Suppressor macrophage (primary cell): ENCODE measurements around the gene SHANK3.
"Not testable (repeated sequence)": the region's sequence is repeated elsewhere in the genome, so short reads cannot be mapped to it uniquely, and the experiment has no call there.

Source experiments
- DNase-seq, 4 experiments: peaks; one replicate each; pipeline ENCODE4 v3.0.0-alpha.2; 2020 to 2022

SHANK3 gene

DNA sequence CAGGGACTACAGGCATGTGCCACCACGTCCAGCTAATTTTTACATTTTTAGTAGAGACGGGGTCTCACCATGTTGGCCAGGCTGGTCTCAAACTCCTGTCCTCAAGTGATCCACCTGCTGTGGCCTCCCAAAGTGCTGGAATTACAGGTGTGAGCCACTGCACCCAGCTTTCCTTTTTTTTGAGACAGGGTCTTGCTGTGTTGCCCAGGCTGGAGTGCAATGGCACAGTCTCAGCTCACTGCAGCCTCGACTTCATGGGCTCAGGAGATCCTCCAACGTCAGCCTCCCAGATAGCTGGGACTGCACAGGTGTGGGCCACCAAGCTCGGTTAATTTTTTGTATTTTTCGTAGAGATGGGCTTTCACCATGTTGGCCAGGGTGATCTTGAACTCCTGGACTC lies 18.0 kb upstream of the SHANK3 start:
- not testable (repeated sequence) for DNase-seq

DNA sequence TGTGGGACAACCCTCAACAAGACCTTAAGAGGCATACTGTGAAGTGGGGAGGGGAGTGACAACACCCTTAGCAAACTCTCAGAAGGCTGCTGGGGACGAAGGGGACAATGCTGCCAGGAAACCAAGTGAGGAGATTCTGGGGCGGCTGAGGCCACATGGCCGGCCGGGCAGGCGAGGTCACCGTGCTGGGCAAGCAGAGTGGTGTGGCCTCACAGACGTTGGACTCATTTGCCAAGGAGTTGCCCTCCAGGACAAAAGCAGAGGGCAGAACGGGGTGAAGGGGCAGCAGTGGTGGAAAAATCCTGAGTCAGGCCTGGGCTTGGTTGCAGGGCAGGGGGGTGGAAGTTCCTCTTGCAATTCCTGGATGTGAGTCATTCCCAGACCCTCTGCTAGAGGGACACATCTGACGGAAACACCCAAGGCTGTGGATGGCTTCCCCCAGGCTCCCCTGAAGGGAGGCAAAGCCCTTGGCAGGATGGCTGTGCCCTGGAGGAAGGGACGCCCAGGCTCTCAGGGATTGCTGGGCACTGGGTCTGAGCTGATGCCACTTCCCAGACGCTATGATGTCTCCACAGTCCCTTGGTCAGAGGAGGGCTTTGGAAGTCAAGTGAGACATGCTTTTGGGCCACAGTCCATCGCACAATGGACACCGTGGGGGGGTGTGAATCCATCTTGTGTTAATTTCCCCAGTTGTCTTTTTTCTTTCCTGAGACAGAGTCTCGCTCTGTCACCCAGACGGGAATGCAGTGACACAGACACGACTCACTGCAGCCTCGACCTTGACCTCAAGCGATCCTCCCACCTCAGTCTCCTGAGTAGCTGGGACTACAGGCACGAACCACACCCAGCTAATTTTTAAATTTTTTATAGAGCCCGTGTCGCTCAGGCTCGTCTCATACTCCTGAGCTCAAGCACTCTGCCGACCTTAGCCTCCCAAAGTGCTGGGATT lies 16.2 kb upstream of the SHANK3 start:
- DNase-seq: peak; percentile 44 to 72 (median 69)

DNA sequence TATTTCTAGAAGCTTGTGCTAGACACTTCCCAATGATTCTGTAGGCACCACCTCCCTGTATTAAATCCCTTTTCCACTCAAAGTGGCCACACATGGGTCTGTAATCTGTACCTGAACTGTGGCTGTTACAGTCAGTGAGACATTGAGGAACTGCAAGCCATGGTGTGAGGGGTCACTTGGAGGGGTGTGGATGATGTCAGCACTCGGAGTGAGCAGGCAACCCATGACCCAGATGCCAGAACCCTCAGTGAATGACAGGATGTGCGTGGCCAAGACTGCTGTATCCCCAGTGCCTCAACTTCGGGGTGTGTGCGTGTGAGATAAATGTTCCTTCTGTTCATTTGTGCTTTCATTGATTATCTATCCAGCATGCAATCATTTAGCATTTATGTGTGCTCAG lies 14.7 kb upstream of the SHANK3 start:
- peak; percentile 54 to 67 (median 61) for DNase-seq

DNA sequence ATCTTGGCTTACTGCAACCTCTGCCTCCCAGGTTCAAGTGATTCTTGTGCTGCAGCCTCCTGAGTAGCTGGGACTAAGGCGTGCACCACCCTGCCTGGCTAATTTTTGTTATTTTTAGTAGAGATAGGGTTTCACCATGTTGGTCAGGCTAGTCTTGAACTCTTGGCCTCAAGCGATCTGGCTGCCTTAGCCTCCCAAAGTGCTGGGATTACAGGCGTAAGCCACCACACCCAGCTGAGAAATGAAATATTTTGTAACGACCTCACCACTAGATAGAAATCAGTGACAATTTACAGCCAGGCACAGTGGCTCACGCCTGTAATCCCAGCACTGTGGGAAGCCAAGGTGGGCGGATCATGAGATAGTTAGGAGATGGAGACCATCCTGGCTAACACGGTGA lies 12.9 kb upstream of the SHANK3 start:
- DNase-seq: not testable (repeated sequence)

DNA sequence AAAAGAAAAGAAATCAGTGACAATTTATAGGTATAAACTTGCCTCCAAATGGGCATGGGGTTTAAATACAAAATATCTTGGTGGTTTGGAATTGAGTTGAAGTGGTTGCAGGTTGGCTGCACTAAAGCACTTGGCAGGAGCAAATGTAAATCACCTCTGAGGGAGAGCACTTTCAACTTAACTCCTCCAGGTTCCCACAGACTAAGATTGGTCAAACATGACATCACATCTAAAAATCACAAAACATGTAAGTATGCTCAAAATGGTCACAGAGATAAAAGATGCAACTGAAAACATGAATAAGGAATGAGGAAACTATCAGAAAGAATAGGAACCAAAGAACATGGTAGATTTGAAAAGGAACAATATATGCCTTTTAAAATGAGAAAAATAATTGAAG lies 12.3 kb upstream of the SHANK3 start:
- peak in 1 of 4 experiments; percentile 29 for DNase-seq

DNA sequence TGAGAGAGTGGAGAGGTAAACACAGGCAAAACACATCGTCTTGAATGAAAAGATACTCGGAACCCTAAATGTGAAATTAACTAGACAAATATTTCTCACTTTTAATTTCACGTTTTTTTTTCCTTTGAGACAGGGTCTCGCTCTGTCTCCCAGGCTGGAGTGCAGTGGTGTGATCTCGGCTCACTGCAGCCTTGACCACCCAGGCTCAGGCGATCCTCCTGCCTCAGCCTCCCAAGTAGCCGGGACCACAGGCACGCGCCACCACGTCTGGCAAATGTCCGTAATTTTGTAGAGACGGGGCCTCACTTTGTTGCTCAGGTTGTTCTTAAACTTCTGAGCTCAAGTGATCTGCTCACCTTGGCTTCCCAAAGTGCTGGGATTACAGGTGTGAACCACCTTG lies 7.4 kb upstream of the SHANK3 start:
- no peak for DNase-seq

DNA sequence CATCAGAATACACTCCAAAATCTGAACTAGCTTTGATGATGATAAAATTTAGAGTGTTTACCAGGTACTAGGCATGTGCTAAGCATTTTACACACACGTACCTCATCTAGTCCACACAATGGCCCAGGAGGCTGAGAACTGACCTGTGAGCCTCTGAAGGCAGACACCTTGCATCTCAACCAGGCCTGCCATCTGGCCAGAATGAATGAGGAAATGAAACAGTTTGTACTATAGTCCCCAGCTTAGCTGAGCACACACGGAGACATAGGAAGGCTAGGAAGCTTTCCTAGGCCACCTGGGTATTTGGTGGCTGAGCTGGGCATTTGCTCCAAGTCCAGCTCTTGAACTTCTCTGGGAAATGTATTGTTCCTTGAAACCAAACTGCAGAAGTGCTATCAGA lies 6.9 kb upstream of the SHANK3 start:
- DNase-seq: no peak

DNA sequence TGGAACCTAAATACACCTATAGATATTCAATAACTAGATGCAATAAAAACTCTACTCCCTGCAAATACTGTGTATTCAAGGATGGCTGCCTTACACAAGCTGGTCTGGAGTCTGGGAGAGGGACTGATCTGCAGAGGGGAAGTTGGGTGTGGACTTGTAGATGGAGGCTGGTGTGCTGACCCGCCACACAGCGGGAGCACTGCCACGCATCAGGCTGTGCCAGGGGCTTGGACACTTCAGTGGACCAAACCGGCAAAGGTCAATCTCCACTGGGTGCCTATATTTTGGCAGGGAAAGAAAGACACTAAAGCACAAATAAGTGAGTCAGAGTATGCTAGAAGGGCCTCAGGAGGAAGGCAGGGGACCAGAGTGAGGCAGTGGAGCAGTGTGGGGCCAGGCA lies 2.1 kb upstream of the SHANK3 start:
- peak in 1 of 4 experiments; percentile 22 for DNase-seq

DNA sequence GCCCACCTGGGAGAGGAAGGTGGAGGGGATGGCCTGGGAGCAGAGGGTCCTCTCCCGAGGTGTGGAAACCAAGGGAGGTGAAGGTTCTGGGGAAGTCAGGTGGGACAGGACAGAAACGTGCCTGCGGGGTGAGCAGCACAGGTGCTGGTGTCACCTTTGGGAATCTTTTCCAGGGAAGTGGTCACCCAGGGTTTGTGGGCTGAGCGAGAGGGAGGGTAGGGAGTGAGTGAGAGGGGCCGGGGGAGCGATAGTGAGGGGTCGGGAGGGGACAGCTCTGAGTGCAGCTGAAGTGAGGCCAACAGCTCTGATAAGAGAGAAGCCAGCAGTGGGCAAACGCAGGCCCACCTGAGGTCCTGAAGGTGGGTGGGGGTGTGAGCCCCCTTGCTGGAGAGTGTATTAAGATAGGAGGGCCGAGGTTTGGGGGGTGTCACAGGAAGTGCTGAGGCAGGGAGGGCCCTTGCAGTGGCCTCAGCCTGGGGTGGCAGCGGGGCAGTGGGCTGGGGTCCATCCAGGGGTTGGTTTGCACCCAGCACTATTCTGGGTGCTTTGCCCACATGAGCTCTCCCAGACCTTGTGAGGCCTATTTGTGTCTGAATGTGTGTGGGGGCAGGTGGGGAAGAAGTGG lies 1.6 kb upstream of the SHANK3 start:
- no peak for DNase-seq

DNA sequence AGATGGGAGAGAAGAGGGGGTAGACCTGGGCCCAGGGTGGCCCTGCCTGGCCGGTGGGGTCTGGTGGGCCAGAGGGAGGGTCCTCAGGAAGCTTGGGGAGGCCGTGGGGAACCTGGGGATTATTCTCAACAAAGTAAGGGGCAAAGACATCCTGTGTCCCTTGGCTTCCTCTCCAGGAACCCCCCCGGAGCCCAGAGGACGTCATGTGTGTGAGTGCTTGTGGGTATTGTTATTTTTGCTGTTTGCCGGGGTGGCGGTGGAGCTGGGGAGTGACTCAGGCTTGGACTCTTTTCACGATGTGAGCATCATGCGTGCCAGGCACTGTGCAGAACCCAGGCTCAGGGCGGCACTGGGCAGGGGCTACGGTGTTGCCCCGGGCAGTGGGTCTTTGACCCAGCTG lies 982 bp upstream of the SHANK3 start:
- DNase-seq: no peak

DNA sequence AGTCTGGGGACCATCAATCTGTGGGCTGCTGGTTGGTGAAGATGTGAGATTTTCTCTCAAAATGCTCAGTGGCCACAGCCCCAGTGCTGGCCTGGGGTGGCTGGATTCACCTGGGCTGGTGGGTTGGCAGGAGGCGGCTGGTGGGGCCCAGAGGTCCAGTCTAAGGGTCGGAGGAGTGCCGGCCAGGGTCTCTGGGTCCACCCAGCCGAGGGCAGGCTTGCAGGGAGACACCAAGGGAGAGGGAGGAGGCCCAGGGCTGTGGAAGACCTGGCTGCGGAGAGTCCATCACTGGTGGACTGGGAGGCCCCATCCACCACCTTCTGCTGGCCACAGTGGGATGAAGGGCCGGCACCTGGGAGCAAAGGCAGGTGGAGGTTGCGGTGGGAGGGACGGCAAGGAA lies 582 bp upstream of the SHANK3 start:
- DNase-seq: no peak

DNA sequence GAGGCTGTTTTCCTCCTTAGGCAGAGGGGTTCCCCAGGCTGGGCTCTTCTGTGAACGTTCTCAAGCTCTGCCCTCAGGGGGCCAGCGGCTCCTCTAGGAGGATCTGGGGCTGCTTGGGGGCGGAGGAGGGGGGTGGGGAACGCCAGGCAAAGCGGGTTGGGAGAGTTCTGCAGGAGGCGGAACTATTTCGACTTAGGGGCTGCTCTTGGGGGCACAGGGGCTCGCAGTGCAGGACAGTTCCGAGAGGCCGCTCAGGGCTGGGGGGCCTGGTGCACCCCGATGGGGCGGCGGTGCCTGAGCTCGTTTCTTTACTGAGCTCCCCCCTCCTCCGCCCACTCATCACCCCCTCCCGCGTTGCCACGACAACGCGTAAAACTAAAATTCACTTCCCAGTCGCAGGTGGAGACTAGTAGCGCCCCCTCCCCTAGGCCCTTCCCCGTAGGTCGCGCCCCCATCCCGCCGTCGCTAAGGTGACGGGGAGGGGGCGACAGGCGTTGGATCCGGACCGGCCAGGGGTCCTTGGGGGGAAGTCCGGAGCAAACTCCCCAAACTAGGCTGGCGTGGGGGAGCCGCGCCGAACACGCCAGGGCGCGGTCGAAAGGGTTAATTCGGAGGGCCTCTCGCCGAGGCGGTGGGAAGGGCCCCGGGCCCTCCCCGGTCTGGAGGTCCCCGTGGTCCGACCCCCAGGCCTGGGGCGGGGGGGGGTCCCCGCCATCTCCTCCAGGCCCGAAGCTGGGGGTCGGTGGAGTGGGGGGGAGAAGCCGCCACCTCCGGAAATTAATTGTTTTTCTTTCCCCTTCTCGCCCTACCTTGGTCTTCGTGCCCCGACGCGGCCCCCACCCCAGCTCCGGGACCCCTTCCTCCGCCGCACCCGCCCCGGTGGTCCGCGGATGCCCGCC lies 857 bp downstream of the SHANK3 start:
- no peak for DNase-seq

DNA sequence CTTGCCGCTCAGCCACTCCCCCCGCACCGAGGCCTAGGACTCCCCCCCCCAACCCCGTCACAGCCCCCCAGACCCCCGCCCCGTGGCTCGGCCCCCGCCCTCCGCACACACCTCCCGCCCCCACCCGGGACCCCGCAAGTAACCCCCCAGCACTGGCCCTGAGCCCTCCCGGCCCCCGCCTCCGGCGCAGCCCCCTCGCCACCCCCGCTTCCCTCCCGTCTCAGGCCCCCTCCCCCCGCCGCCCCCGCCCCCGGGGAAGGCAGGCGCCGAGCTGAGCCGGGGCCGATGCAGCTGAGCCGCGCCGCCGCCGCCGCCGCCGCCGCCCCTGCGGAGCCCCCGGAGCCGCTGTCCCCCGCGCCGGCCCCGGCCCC lies 1.5 kb downstream of the SHANK3 start:
- peak in 1 of 4 experiments; percentile 12 for DNase-seq

DNA sequence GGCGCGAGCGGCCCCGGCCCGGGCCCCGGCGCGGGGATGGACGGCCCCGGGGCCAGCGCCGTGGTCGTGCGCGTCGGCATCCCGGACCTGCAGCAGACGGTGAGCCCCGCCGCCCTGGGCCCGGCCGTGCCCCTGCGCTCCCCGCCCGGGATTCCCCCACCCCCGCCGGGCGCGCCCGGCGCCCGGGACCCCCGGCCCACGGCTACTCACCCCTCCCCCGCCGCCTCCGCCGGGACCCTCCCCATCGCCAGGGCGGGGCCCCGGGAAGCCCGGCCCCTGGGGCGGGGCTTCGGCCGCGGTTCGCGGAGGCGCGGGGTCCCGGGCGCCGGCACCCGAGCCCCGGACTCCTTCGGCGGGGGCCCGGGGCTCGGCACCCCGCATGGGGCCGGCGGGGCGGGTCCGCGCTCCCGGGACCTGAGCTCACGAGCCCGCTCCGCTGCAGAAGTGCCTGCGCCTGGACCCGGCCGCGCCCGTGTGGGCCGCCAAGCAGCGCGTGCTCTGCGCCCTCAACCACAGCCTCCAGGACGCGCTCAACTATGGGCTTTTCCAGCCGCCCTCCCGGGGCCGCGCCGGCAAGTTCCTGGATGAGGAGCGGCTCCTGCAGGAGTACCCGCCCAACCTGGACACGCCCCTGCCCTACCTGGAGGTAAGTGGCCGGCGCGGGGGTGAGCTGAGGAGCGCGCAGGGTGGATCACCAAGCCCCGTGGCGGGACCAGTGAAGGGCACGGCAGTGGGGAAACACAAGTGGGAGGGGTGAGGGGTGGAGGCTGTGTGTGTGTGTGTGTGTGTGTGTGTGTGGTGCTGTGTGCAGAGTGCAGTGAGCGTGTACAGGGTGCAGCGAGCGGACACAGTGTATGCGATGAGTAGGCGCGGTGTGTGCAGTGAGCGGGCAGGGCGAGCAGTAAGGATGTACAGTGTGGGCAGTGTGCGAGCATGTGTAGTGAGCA lies 2.3 kb downstream of the SHANK3 start:
- peak; percentile 21 to 69 (median 52) for DNase-seq

DNA sequence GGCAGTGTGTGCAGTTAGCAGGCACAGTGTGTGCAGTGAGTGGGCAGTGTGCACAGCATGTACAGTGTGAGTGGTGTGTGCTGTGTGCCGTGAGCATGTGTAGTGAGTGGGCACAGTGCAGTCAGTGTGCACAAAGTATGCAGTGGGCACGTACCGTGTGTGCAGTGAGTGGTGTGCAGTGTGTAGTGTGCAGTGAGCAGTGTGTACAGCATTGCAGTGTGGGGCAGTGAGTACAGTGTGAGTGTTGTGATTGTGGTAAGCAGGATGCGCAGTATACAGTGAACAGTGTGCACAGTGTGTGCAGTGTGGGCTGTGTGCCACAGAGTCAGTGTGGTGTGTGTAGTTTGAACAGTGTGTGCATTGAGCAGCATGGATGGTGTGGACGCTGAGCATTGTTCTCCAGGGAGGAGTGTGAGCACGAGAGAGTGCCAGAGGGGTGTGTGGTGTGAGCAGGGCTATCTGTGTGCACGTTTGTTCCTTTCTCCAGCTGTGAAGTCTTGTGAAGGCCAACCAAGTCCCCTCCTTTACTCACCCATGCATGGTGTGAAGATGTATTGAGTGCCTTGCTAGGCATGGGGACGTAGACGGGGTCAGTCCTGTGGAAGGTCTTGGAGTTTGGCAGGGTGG lies 3.0 kb downstream of the SHANK3 start:
- no peak for DNase-seq

DNA sequence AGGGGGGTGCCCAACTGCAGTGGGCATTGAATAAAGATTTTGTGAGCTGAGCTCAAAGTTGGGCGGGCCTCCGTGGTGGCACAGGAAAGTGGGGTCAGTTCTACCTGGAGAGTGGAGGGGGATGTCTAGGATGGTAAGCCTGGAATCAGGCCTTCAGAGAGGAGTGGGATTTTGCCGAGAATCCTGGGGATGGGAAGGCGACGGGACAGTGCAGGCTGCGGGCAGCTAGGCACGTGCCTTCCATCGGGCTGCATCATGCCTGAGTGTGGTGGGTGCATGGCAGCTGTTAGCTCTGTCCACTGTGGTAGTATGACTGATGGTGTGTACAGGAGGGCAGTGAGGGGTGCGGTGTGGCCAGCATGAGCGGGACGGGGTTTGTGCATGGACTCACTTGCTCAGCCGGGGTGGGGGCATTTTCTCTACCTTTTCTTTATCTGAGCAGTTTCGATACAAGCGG lies 3.6 kb downstream of the SHANK3 start:
- no peak for DNase-seq

DNA sequence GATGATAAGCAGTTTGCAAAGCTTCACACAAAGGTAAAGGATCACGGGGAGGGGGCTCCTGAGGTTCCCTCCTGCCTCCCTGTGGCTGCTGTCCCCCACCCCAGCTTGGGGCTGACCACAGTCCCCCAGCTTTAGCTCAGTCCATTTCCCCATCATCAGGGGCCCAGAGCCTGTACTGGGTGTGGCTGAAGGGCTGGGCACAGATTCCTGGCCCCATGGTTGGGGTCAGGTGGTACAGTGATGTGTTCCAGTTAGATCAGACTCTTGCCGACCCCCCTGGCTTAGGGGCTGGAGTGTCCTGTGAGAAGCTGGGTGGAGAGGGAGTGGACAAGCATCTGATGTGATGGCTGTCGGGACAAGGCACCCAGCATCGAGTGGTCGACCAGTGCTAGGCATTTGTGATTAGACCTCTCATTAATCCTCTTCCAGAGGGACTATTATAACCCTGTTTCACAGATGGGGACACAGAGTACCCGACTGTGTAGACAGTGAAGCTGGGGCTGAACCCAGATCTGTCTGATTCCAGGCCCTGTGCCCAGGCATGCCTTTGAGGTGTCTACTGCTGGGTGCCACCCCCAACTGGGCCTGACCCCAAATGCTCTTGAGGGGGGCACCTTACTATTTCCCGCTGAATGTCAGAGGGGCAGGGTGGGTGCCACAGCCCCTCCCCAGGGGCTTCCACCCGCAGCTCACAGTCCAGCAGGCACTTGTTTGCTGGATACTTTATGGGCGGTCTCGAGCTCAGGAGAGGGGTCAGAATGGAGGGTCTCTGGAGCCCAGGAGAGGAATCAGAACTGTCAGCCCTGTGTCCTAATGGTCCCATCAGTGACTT lies 4.3 kb downstream of the SHANK3 start:
- DNase-seq: no peak

DNA sequence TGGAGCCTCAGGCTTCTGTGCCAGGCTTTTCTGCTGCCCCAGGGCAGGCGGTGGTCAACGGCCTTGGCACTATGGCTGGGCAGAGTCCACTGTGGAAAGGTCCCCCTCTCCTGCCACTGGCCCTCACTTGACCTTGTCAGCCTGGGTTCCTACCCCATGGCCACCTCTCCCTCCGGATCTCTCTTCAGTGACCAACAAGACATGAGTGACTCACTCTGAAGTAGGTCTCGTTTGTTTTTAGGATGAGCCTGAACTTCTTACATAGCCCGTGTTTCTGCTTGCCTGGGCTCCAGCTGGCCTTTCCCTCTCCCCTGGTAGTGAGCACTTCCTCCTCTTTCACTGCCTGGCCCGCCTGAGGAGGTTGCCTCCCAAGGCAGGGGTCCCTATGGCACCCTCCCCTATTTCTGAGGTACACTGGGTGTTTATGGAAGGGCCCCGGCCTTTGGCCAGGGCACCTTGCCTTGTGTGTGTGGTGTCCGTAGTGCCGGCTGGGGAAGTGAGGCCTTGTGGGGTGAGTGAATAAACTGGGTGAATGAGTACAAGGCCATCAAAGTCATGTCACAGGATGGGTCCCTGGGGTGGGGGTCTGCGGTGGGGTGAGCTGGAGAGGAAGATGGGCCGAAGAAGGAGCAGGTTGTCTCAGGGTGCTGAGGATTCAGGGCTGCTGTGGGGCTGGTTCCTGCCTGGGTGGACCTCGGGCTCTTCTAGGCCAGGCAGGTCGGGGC lies 5.0 kb downstream of the SHANK3 start:
- DNase-seq: no peak

DNA sequence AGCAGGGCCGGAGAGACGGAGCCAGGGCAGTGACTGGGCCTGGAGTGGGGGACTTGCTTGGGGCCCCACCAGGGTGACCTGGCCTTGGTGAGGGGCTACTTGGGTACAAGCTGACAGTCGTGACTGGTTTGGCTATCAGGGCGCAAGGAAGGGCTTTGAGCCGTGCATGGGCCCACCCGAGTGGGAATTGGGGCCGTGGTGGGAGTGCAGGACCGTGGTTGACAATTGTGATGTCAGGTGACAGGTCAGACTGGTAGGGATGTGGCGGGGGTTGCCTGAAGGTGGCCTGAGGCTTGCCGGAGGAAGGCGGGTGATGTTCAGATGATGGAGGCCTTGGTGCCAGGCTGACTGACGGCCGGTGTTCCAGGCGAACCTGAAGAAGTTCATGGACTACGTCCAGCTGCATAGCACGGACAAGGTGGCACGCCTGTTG lies 5.6 kb downstream of the SHANK3 start:
- DNase-seq: no peak
